NCI-H1436 treated with DMSO at 0.1 percent for 48 hours (cell line): ENCODE results near the gene NT5E.
"Not testable (repeated sequence)": the region's sequence is repeated elsewhere in the genome, so short reads cannot be mapped to it uniquely, and the experiment has no call there.

Experiments used
- DNase-seq: peaks from one replicate; lab custom pipeline; 2025; lab: John Stamatoyannopoulos, UW

Gene NT5E

DNA sequence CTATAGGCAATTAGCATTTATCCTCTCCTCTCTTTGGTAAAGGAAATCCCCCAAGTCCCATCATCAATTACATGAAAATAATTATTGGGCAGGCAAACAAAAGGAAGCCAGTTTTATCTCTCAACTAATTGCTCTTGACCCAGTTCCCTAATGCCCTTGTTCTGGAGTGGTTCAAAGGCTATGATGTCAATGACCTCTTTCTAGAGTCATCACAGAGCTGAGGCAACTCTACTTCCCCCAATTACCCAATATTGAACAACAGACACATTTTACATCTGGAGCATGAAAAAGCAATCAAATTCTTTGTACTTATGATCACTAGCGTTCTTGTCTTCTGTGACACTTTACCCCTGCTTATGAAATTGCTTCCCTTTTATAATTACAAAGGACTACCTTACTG, 43.5 kb downstream of the NT5E start:
- DNase-seq: no peak

DNA sequence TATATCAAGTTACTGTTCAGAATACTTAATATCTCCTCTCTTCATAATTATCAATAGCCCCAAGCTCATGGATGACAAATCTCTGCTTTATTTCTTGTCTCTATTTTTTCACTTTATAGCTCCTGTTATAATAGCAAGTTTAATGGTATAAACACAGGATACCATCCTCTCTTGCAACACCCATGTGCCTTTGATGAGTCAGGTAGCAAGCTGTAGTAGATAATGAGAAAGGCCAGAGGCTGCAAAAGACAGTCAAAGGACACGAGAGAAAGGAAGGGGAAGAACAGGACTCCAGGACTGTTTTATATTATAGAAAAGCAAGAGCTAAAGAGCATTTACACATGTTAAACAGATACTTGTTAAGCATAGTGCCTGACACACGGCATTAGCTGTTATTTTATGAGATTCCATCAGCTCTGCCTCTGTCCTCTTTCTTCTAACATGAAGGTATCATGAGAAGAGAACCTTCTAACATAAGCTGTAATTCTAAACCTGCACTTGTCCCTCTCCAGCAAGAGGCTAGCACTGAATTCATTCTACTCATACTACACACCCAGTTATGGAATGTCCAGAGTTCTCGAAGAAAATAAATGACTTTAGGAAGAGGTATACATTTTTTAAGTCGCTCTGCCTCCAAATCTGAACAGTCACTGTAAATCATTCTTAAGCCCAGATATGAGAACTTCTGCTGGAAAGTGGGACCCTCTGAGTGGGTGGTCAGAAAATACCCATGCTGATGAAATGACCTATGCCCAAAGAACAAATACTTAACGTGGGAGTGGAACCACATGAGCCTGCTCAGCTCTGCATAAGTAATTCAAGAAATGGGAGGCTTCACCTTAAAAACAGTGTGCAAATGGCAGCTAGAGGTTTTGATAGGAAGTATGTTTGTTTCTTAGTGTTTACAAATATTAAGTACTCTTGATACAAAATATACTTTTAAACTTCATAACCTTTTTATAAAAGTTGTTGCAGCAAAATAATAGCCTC, 45.0 kb downstream of the NT5E start:
- DNase-seq: no peak

DNA sequence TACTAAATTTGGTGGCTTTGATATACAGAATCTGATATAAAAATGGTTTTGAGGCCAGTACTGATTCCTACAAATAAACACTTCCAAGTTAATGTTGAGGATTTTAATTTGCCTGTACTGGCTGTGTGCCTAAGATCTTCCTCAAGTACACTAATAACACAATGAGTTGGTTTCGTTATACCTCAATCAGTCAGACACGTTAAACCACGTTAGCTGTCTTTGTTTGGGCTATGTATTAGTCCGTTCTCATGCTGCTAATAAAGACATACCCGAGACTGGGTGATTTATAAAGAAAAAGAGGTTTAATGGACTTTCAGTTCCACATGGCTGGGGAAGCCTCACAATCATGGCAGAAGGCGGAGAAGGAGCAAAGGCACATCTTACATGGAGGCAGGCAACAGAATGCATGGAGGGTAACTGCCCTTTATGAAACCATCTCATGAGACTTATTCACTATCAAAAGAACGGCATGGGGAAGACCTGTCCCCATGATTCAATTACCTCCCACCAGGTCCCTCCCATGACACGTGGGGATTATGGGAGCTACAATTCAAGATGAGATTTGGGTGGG, 46.2 kb downstream of the NT5E start:
- DNase-seq: no peak

DNA sequence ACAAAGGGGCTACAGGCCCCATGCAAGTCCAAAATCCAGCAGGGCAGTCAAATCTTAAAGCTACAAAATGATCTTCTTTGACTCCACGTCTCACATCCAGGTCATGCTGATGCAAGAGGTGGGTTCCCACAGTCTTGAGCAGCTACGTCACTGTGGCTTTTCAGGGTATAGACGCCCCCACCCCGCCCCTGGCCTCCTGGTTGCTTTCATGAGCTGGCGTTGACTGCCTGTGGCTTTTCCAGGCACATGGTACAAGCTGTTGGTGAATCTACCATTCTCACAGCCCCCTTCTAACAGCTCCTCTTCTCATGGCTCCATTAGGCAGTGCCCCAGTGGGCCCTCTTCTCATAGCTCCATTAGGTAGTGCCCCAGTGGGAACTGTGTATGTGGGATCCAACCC, 47.0 kb downstream of the NT5E start:
- DNase-seq: no peak

DNA sequence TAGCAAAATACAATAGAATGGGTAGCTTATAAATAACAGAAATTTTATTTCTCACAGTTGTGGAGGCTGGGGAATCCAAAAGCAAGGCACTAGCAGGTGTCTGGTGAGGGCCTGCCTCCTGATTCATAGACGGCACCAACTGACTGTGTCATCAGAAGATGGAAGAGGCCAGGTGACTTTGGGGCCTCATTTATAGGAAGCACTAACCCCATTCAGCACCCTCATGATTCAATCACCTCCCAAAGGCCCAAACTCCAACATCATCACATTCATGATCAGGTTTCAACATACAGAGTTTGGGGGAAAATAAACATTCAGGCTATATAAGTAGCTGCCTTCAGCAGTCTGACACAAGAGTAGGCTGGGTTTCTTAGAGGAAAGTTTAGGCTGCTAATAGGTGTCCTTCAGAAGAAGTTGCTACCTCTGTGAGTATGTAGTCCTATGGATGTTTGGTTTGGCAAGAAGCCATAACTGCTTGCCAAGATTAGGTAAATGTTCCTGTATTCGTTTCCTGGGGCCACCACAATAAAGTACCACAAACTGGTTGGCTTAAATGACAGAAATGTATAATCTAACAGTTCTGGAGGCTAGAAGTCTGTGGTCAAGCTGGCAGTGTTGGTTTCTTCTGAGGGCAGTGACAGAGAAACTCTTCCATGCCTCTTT, 48.8 kb downstream of the NT5E start:
- DNase-seq: no peak

DNA sequence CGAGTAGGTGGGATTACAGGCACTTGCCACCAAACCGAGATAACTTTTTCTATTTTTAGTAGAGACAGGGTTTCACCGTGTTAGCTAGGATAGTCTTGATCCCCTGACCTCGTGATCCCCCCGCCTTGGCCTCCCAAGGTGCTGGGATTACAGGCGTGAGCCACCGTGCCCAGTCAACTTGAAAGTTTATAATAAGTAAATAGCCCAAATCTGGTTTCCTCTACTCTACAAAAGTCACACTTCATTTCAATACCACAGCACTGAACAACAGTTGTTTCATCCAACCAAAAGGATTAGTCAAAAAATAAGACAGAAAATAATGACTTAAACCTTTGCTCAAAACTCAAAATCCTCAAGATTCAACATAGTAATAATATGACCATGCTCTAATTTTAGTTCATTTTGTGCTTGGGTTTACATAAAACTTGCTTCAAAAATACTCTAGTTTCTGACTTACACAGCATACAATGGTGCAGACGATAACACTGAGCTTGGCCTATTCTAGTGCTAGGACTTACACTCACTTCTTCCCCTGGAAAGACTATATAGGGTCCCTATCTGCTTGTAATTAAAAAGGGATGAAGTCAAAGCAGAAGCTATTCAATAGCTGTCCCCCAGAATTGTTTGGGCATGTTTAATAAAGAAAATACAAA, 56.7 kb downstream of the NT5E start:
- no peak for DNase-seq

DNA sequence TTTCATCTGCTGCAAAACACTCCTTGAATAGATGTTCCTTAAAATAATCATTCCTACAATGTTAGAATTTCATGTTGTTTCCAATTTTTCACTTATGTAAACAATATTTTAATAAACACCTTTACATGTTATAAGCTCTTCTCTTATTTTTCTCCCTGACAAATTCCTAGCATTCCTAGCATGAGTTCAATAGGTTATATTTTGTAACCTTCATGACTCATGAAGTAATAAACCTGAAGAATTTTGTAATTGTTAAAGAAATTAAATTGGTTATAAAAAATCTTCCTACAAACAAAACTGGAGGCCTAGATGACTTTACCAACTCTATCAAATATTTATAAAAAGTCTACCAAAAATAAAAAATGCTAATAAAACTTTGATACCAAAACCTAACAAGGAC, 66.3 kb downstream of the NT5E start:
- DNase-seq: no peak

GRCh38 chr6:85524281-85524680, 74.4 kb downstream of the NT5E start:
- not testable (repeated sequence) for DNase-seq

GRCh38 chr6:85537055-85537494, 87.2 kb downstream of the NT5E start:
- DNase-seq: no peak

DNA sequence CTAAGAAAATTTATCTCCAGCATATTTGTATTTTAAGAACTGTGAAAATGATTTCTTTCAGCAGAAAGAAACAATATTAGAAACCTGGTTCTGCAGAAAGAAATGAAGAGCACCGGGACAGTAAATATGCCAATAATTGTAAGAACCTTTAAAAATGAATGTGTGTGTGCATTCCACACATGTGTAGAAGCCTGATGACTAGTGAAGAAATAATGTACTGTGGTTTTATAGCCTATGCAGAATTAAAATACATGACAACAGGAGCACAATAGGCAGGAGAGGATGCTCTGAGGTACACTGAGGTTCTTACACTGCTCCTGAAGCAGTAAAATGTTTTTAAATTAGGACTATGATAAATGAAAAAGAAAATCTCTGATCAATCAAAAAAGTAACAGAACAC, 94.9 kb downstream of the NT5E start:
- DNase-seq: no peak
